Measurements from ENCODE around the gene ARHGEF3. TPM values are rescaled to one million over a fixed set of nuclear protein-coding genes. Genes with fewer than 3 reads are reported as not detected.

Gene ARHGEF3
- total RNA-seq, 1 donor from 2014 or later, result 0.52 TPM

DNA sequence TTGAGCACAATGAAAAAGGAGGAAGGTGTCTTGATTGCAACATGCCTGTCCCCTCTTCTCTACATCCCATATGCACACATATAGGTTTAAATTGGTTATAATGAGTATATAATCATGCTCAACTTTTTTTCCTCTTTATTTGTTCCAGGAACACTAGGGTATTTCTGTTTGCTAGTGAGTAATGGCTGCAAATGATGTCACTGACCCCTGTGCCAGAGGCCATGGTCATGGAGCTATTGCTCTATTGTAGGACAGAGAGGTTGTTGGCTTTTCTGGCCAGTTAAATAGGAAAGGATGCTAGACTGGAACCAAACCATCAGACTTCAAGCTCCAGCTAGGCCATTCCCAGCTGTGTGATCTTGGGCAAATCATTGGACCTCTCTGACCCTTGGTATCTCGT, 9.6 kb downstream of the ARHGEF3 start:
- no peaks in the 10 kb centered on the region for H3K36me3 ChIP-seq
- H3K4me1 Mint-ChIP-seq, result no peaks in the 10 kb centered on the region
- TF ChIP-seq, protein P1, sequence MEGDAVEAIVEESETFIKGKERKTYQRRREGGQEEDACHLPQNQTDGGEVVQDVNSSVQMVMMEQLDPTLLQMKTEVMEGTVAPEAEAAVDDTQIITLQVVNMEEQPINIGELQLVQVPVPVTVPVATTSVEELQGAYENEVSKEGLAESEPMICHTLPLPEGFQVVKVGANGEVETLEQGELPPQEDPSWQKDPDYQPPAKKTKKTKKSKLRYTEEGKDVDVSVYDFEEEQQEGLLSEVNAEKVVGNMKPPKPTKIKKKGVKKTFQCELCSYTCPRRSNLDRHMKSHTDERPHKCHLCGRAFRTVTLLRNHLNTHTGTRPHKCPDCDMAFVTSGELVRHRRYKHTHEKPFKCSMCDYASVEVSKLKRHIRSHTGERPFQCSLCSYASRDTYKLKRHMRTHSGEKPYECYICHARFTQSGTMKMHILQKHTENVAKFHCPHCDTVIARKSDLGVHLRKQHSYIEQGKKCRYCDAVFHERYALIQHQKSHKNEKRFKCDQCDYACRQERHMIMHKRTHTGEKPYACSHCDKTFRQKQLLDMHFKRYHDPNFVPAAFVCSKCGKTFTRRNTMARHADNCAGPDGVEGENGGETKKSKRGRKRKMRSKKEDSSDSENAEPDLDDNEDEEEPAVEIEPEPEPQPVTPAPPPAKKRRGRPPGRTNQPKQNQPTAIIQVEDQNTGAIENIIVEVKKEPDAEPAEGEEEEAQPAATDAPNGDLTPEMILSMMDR (IDR thresholded peaks at IDR 0.05), result no peak
- TF ChIP-seq EZH2phosphoT487 (IDR thresholded peaks at IDR 0.05), result no peak
- no peak for TF ChIP-seq EZH2 (IDR thresholded peaks at IDR 0.05)
- peaks cover 4% of the 10 kb centered on the region for H3K27me3 Mint-ChIP-seq (ENCODE audit: insufficient read depth, low read depth)
- H3K9me3 ChIP-seq (ENCODE audit: low read depth), result no peaks in the 10 kb centered on the region
- H3K4me3 Mint-ChIP-seq, result no peak overlapping the region
- no peak overlapping the region for H3K4me3 ChIP-seq
- no peak overlapping the region for H2AFZ ChIP-seq (replicated peaks)
- H3F3A ChIP-seq (ENCODE audit: low read depth), result no peaks in the 10 kb centered on the region
- no peaks in the 10 kb centered on the region for H3K9me3 Mint-ChIP-seq
- H3K4me1 ChIP-seq, result no peaks in the 10 kb centered on the region
- no peak overlapping the region for H3K9ac ChIP-seq
- no peak overlapping the region for H3K27ac ChIP-seq
- DNase-seq (ENCODE audit: low spot score), result no peak
- no peak overlapping the region for H3K4me2 ChIP-seq
- H3K36me3 Mint-ChIP-seq, result peaks cover 1% of the 10 kb centered on the region
- no peak overlapping the region for H3K27ac Mint-ChIP-seq
- H3K79me2 ChIP-seq (ENCODE audit: low read depth), result no peaks in the 10 kb centered on the region
- H4K20me1 ChIP-seq (ENCODE audit: low read depth), result no peaks in the 10 kb centered on the region
- no peaks in the 10 kb centered on the region for H3K27me3 ChIP-seq

DNA sequence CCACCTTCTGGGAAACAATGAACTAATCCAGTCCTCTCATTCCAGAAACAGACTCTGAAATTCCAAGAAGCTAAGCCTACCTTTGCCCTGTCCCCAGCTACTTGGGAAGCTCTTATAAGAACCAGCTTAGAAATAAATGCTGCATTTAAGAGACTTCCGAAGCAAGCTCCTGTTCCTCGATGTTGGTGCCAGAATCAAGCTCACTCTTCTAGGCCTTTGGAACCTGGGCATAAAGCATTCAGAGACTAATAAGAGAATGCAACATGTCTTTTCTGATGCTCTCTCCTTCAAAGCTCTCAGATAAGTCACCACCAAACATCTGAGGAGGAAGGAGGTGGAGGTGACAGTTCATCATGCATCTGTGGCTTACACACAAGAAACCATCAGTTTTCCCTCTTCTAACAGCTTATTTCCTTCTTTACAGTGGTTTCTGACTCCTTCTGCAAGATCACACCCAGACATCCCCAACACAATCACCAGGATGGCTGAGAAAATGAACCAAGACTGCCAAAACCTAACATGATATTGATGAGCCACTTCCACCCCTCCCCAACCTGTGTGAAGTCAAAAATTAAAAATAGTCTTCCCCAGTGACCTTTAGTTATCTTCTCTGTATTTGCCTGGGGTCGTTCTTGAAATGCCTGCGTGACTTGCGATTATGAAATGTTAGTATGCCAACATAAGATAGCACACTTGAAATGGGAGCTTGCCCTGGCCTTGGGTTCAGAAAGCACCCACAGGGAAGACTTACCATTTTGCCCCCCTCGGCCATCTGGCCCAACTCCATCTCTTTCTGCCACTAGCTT, 11.5 kb downstream of the ARHGEF3 start:
- Mint-ChIP-seq H3K27me3 (ENCODE audit: insufficient read depth, low read depth) (peaks cover 2% of the 10 kb centered on the region), H3K9me3 (no peaks in the 10 kb centered on the region), H3K4me1 (no peaks in the 10 kb centered on the region), H3K4me3 (no peak overlapping the region), H3K36me3 (peaks cover 1% of the 10 kb centered on the region), H3K27ac (peak overlapping the region; percentile 13)
- TF ChIP-seq, protein P1 (IDR thresholded peaks at IDR 0.05), result no peak
- TF ChIP-seq EZH2 (IDR thresholded peaks at IDR 0.05) (no peak), EZH2phosphoT487 (IDR thresholded peaks at IDR 0.05) (no peak)
- no peaks in the 10 kb centered on the region for H3K79me2 ChIP-seq (ENCODE audit: low read depth)
- H4K20me1 ChIP-seq (ENCODE audit: low read depth), result no peaks in the 10 kb centered on the region
- H3K4me2 ChIP-seq, result no peak overlapping the region
- no peaks in the 10 kb centered on the region for H3K27me3 ChIP-seq
- H3K9me3 ChIP-seq (ENCODE audit: low read depth), result no peaks in the 10 kb centered on the region
- H3K9ac ChIP-seq, result no peak overlapping the region
- no peak overlapping the region for H3K4me3 ChIP-seq
- no peaks in the 10 kb centered on the region for H3K4me1 ChIP-seq
- no peaks in the 10 kb centered on the region for H3K36me3 ChIP-seq
- no peaks in the 10 kb centered on the region for H3F3A ChIP-seq (ENCODE audit: low read depth)
- H3K27ac ChIP-seq, result no peak overlapping the region
- H2AFZ ChIP-seq (replicated peaks), result no peak overlapping the region
- DNase-seq (ENCODE audit: low spot score), result no peak

DNA sequence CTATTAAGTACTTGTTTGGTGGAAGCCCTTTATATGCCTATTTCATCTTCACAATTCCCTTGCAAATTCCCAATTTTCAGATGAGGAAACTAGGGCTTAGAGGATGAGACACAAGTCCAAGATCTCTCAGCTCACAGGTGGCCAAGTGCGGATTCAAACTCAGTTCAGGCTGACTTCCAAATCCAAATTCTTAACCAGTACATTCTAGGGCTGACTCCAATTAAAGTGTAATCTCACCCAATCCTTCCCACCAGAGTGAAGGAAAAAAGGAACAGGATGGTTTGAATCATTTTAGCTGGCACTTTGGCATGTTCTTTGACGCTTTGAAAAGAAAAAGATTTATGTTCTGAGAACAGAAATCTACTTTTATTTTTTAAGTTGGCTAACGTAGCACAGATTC, 12.7 kb downstream of the ARHGEF3 start:
- Mint-ChIP-seq H3K9me3 (no peaks in the 10 kb centered on the region), H3K4me1 (no peaks in the 10 kb centered on the region), H3K36me3 (peaks cover 1% of the 10 kb centered on the region), H3K27ac (no peak overlapping the region), H3K27me3 (ENCODE audit: insufficient read depth, low read depth) (peaks cover 2% of the 10 kb centered on the region), H3K4me3 (no peak overlapping the region)
- Histone ChIP-seq H3K27me3 (no peaks in the 10 kb centered on the region), H3K4me2 (no peak overlapping the region), H3K9ac (no peak overlapping the region), H3K4me1 (no peaks in the 10 kb centered on the region), H3K4me3 (no peak overlapping the region), H2AFZ (replicated peaks) (no peak overlapping the region), H3K36me3 (no peaks in the 10 kb centered on the region), H4K20me1 (ENCODE audit: low read depth) (no peaks in the 10 kb centered on the region), H3F3A (ENCODE audit: low read depth) (no peaks in the 10 kb centered on the region), H3K79me2 (ENCODE audit: low read depth) (no peaks in the 10 kb centered on the region), H3K9me3 (ENCODE audit: low read depth) (no peaks in the 10 kb centered on the region), H3K27ac (no peak overlapping the region)
- no peak for DNase-seq (ENCODE audit: low spot score)
- TF ChIP-seq, protein P1 (IDR thresholded peaks at IDR 0.05), result no peak
- no peak for TF ChIP-seq EZH2 (IDR thresholded peaks at IDR 0.05)
- TF ChIP-seq EZH2phosphoT487 (IDR thresholded peaks at IDR 0.05), result no peak

Data from neural progenitor cell (in vitro differentiated cells).